IMR-90 (cell line): Measurements from ENCODE around the gene ADGRG7. TPM values are rescaled to one million over a fixed set of nuclear protein-coding genes. Genes with fewer than 3 reads are reported as not detected.

Experiments used
- ATAC-seq: fragments of 200-7000 bp; cut with Tn5 transposase; 2 replicates; pipeline ENCODE4 v1.9.1; 2020; ENCODE audit warnings: low read depth, mild to moderate bottlenecking, moderate library complexity
- BruUV-seq: library from RNA; stranded (reverse); fragments of 400-500 nt; replicated peaks from 2 replicates; lab custom pipeline; 2021; lab: Mats Ljungman, UMichigan
- CTCF ChIA-PET: fragments of 300-600 bp; formaldehyde crosslinking; extraction: SDS; loops from one replicate; lab custom pipeline; 2021; ENCODE audit warnings: antibody characterized with exemption; lab: Yijun Ruan, JAX
- POLR2A ChIA-PET: fragments of 300-600 bp; sonication (Branson Sonifier 250); formaldehyde crosslinking; loops from one replicate; lab custom pipeline; 2022; ENCODE audit warnings: antibody characterized with exemption; ENCODE audit not compliant: unreplicated experiment; lab: Charles Lee
- DNase-seq: peaks from one replicate; pipeline ENCODE4 v3.0.0; 2013
- H2AFZ ChIP-seq: replicated peaks from 2 replicates; pipeline ENCODE3; 2013; ENCODE audit warnings: low read length, mild to moderate bottlenecking; ENCODE audit not compliant: poor library complexity
- H2AK5ac ChIP-seq: 2 replicates; pipeline ENCODE4 v1.6.1; 2013; ENCODE audit warnings: low read depth, low read length, inconsistent platforms
- H2AK9ac ChIP-seq: replicated peaks from 2 replicates; pipeline ENCODE3; 2013; ENCODE audit warnings: mild to moderate bottlenecking, low read depth, low read length, moderate library complexity; ENCODE audit not compliant: poor library complexity
- H2BK120ac ChIP-seq: 2 replicates; pipeline ENCODE4 v1.6.1; 2013; ENCODE audit warnings: low read depth, low read length, inconsistent platforms
- H2BK15ac ChIP-seq: 3 replicates; pipeline ENCODE4 v1.6.1; 2013; ENCODE audit warnings: low read depth, low read length, inconsistent platforms
- H2BK20ac ChIP-seq: 2 replicates; pipeline ENCODE4 v1.6.1; 2013; ENCODE audit warnings: low read depth, mild to moderate bottlenecking, inconsistent platforms, low read length, moderate library complexity
- H2BK5ac ChIP-seq: 2 replicates; pipeline ENCODE4 v1.6.1; 2013; ENCODE audit warnings: mild to moderate bottlenecking, low read depth, low read length, inconsistent platforms; ENCODE audit not compliant: poor library complexity, severe bottlenecking
- H3K14ac ChIP-seq: replicated peaks from 2 replicates; pipeline ENCODE4 v1.6.1; 2013; ENCODE audit warnings: low read depth, low read length, inconsistent platforms
- H3K18ac ChIP-seq: 2 replicates; pipeline ENCODE4 v1.6.1; 2013; ENCODE audit warnings: low read depth, low read length, control low read depth
- H3K23ac ChIP-seq: 2 replicates; pipeline ENCODE4 v1.6.1; 2013; ENCODE audit warnings: low read depth, low read length, inconsistent platforms
- H3K27ac ChIP-seq: 2 replicates; pipeline ENCODE4 v1.5.1; 2013; ENCODE audit warnings: mild to moderate bottlenecking, control low read depth, low read length; ENCODE audit not compliant: insufficient read depth
- H3K27me3 ChIP-seq: 2 replicates; pipeline ENCODE4 v1.6.1; 2013; ENCODE audit warnings: low read length; ENCODE audit not compliant: control insufficient read depth, insufficient read depth
- H3K36me3 ChIP-seq: 2 replicates; pipeline ENCODE4 v1.6.1; 2013; ENCODE audit warnings: low read length, mixed read lengths; ENCODE audit not compliant: control insufficient read depth, insufficient read depth
- H3K4ac ChIP-seq: 2 replicates; pipeline ENCODE4 v1.6.1; 2013; ENCODE audit warnings: low read depth, low read length, inconsistent platforms
- H3K4me1 ChIP-seq: 2 replicates; pipeline ENCODE4 v1.6.1; 2013; ENCODE audit warnings: low read length, mixed read lengths; ENCODE audit not compliant: control insufficient read depth, insufficient read depth
- H3K4me2 ChIP-seq: 2 replicates; pipeline ENCODE4 v1.6.1; 2013; ENCODE audit warnings: low read depth, mild to moderate bottlenecking, control low read depth, low read length, moderate library complexity
- H3K4me3 ChIP-seq: 2 replicates; pipeline ENCODE4 v1.5.1; 2013; ENCODE audit warnings: low read depth, mild to moderate bottlenecking, control low read depth, low read length, moderate library complexity; ENCODE audit not compliant: insufficient read depth
- H3K56ac ChIP-seq: 2 replicates; pipeline ENCODE4 v1.6.1; 2013; ENCODE audit warnings: low read length, inconsistent platforms; ENCODE audit not compliant: insufficient read depth; ENCODE audit errors: extremely low read depth
- H3K79me1 ChIP-seq, 2 experiments: 2 replicates each; pipeline ENCODE4 v1.6.1; 2013; ENCODE audit warnings: low read length in 2 of 2, inconsistent platforms in 1 of 2, low read depth in 1 of 2
- H3K9ac ChIP-seq: 2 replicates; pipeline ENCODE4 v1.6.1; 2013; ENCODE audit warnings: low read depth, low read length, control low read depth
- H3K9me1 ChIP-seq: 2 replicates; pipeline ENCODE4 v1.6.1; 2013; ENCODE audit warnings: low read length, inconsistent platforms; ENCODE audit not compliant: insufficient read depth
- H3K9me3 ChIP-seq: 2 replicates; pipeline ENCODE4 v1.6.1; 2013; ENCODE audit warnings: low read length; ENCODE audit not compliant: control insufficient read depth, insufficient read depth
- H4K20me1 ChIP-seq: 2 replicates; pipeline ENCODE4 v1.6.1; 2013; ENCODE audit warnings: low read length, inconsistent platforms; ENCODE audit not compliant: insufficient read depth
- H4K5ac ChIP-seq: 2 replicates; pipeline ENCODE4 v1.6.1; 2013; ENCODE audit warnings: mild to moderate bottlenecking, low read depth, low read length, control low read depth
- H4K8ac ChIP-seq, 2 experiments: 2 replicates each; pipeline ENCODE4 v1.6.1; 2013; ENCODE audit warnings: low read depth in 2 of 2, low read length in 2 of 2, control low read depth in 1 of 2, inconsistent platforms in 1 of 2
- H4K91ac ChIP-seq: 2 replicates; pipeline ENCODE4 v1.6.1; 2013; ENCODE audit warnings: low read depth, low read length, inconsistent platforms; ENCODE audit not compliant: insufficient read depth
- BHLHE40 ChIP-seq: fragments of 150-350 bp; IDR thresholded peaks from 2 replicates; pipeline ENCODE4 v1.6.1; 2016; ENCODE audit warnings: mild to moderate bottlenecking, low read depth, low read length
- CEBPB ChIP-seq: IDR thresholded peaks from 2 replicates; pipeline ENCODE4 v1.6.1; 2012; ENCODE audit warnings: low read depth, low read length, improper control_type of control experiment
- CHD1 ChIP-seq: IDR thresholded peaks from 2 replicates; pipeline ENCODE4 v1.6.1; 2012; ENCODE audit warnings: low read depth, low read length, improper control_type of control experiment
- CTCF ChIP-seq: conservative IDR thresholded peaks from 2 replicates; pipeline ENCODE4 v1.5.1; 2012; ENCODE audit warnings: mild to moderate bottlenecking, low read depth, low read length, improper control_type of control experiment
- ELK1 ChIP-seq: fragments of 150-350 bp; IDR thresholded peaks from 2 replicates; pipeline ENCODE4 v1.6.1; 2016; ENCODE audit warnings: low read depth, mild to moderate bottlenecking, low read length, moderate library complexity, borderline replicate concordance
- FOS ChIP-seq: fragments of 150-350 bp; IDR thresholded peaks from 2 replicates; pipeline ENCODE4 v1.6.1; 2016; ENCODE audit warnings: low read depth, low read length
- MAZ ChIP-seq: IDR thresholded peaks from 2 replicates; pipeline ENCODE4 v1.6.1; 2012; ENCODE audit warnings: low read depth, mild to moderate bottlenecking, low read length, improper control_type of control experiment, moderate library complexity, borderline replicate concordance
- MXI1 ChIP-seq: IDR thresholded peaks from 2 replicates; pipeline ENCODE4 v1.6.1; 2012; ENCODE audit warnings: low read depth, mild to moderate bottlenecking, low read length, moderate library complexity, borderline replicate concordance
- NFE2L2 ChIP-seq: fragments of 150-350 bp; IDR thresholded peaks from 2 replicates; pipeline ENCODE4 v1.6.1; 2016; ENCODE audit warnings: low read depth, mild to moderate bottlenecking, low read length
- POLR2A ChIP-seq: IDR thresholded peaks from 2 replicates; pipeline ENCODE4 v1.6.1; 2012; ENCODE audit warnings: mild to moderate bottlenecking, low read depth, low read length
- RAD21 ChIP-seq: IDR thresholded peaks from 2 replicates; pipeline ENCODE4 v1.6.1; 2012; ENCODE audit warnings: low read length, improper control_type of control experiment
- RCOR1 ChIP-seq: IDR thresholded peaks from 2 replicates; pipeline ENCODE4 v1.6.1; 2012; ENCODE audit warnings: mild to moderate bottlenecking, low read length, improper control_type of control experiment; ENCODE audit not compliant: insufficient replicate concordance
- RFX5 ChIP-seq: IDR thresholded peaks from 2 replicates; pipeline ENCODE4 v1.8.0; 2012; ENCODE audit warnings: low read depth, mild to moderate bottlenecking, low read length, moderate library complexity
- SMC3 ChIP-seq: fragments of 150-350 bp; IDR thresholded peaks from 2 replicates; pipeline ENCODE4 v1.6.1; 2016; ENCODE audit warnings: low read depth, mild to moderate bottlenecking, antibody characterized with exemption, low read length, moderate library complexity
- USF2 ChIP-seq: fragments of 150-350 bp; IDR thresholded peaks from 2 replicates; pipeline ENCODE4 v1.6.1; 2017; ENCODE audit warnings: mild to moderate bottlenecking, antibody characterized with exemption, low read length, low read depth
- WGBS, 2 experiments: methylation state at CpG; one replicate each; pipeline versions ENCODE4 v1.1.5 to v1.1.7; 2013; ENCODE audit warnings: missing lambda C conversion rate in 2 of 2; ENCODE audit not compliant: insufficient read length in 1 of 2; ENCODE audit errors: extremely low coverage in 2 of 2; 5-methylcytosine and 5-hydroxymethylcytosine counted together
- dilution Hi-C: fragments of 300-500 bp; cut with HindIII; formaldehyde crosslinking; loops from one replicate; pipeline ENCODE4 v1.14.3; 2018; ENCODE audit warnings: low sequenced_read_pairs; ENCODE audit not compliant: unreplicated experiment
- in situ Hi-C: fragments of 300-500 bp; cut with MboI; formaldehyde crosslinking; loops from 3 replicates; pipeline ENCODE4 v1.14.3; 2019; ENCODE audit warnings: low sequenced_read_pairs, inconsistent platforms, mixed read lengths
- intact Hi-C: fragments of 100-400 bp; cut with micrococcal nuclease; formaldehyde crosslinking; loops from 2 replicates; pipeline ENCODE4 v1.10.0; 2022
- polyA plus RNA-seq, 3 experiments: library from polyadenylated mRNA; depleted of rRNA; stranded (reverse); fragments of >200 nt; gene quantifications; 2 replicates each; pipeline ENCODE4 v1.2.3, GENCODE V29; 2012; ENCODE audit warnings: low replicate concordance in 1 of 3
- total RNA-seq: library from RNA; depleted of rRNA; stranded (reverse); fragments of >200 nt; gene quantifications from 2 replicates; pipeline ENCODE4 v1.2.3, GENCODE V29; 2012

Gene ADGRG7
- total and polyA plus RNA-seq, 2 of the 4 experiments (the other 2 are of a cell fraction): not detected

GRCh38 chr3:100717637-100718487 lies 108.5 kb downstream of the ADGRG7 start:
- peaks cover 5% of the 10 kb centered on the region; the same call in 1 of the 2 replicates for H3K4me1 ChIP-seq
- in situ Hi-C loops (no loop called here), intact Hi-C loops (loop anchor here (10.0 kb wide), 1 partner anchor 333 kb away; no protein-coding TSS in a partner anchor), dilution Hi-C loops (no loop called here)
- H2AK5ac ChIP-seq: no peak overlapping the region
- H3K18ac ChIP-seq: no peak overlapping the region
- H2BK5ac ChIP-seq: no peak overlapping the region
- peaks cover 9 to 48% of the 10 kb centered on the region in 2 experiments for H3K79me1 ChIP-seq
- no TSS peak for BruUV-seq
- no peak overlapping the region for H3K4ac ChIP-seq
- H4K8ac ChIP-seq: no peak overlapping the region
- H3K9me3 ChIP-seq: no peaks in the 10 kb centered on the region
- H3K4me2 ChIP-seq: no peak overlapping the region
- peaks cover 9% of the 10 kb centered on the region for H3K9me1 ChIP-seq
- no peaks in the 10 kb centered on the region for H3K27me3 ChIP-seq
- H2BK15ac ChIP-seq: no peak overlapping the region
- no peak overlapping the region for H3K14ac ChIP-seq
- H4K91ac ChIP-seq: no peak overlapping the region
- H2AFZ ChIP-seq: no peak overlapping the region
- no peak overlapping the region for H3K23ac ChIP-seq
- H2BK120ac ChIP-seq: no peak overlapping the region
- H3K36me3 ChIP-seq: peaks cover 29% of the 10 kb centered on the region
- DNase-seq (no peak), ATAC-seq (no peak)
- H2AK9ac ChIP-seq: no peak overlapping the region
- no peak overlapping the region for H3K27ac ChIP-seq
- H3K56ac ChIP-seq: no peak overlapping the region
- no peak overlapping the region for H2BK20ac ChIP-seq
- POLR2A ChIA-PET: no interaction called here
- no peak overlapping the region for H4K5ac ChIP-seq
- peaks cover 63% of the 10 kb centered on the region for H4K20me1 ChIP-seq
- H3K4me3 ChIP-seq: no peak overlapping the region
- CTCF ChIA-PET: no interaction called here
- H3K9ac ChIP-seq: no peak overlapping the region
- WGBS, 2 experiments: 100% methylated on average over 1 of the region's 4 CpGs; no CpG with 5 or more reads in 1 of the 2 experiments
- TF ChIP-seq CTCF: no peak
- no peak for TF ChIP-seq RAD21
- no peak for TF ChIP-seq CEBPB
- TF ChIP-seq RFX5: no peak
- no peak for TF ChIP-seq MAZ
- TF ChIP-seq NFE2L2: no peak
- TF ChIP-seq POLR2A: no peak
- TF ChIP-seq RCOR1: no peak
- no peak for TF ChIP-seq SMC3
- TF ChIP-seq FOS: no peak
- TF ChIP-seq USF2: no peak
- TF ChIP-seq BHLHE40: no peak
- TF ChIP-seq MXI1: no peak
- TF ChIP-seq ELK1: no peak
- TF ChIP-seq CHD1: no peak
